KMS-11 (cell line): Measurements from ENCODE around the gene MYL12B.

Experiments
- H2AFZ ChIP-seq: fragments of 200-600 bp; sonication (generic); 2 replicates; pipeline ENCODE4 v1.6.1; 2016; ENCODE audit warnings: antibody characterized with exemption, mixed run types, low read depth
- H3K27ac ChIP-seq: fragments of 200-600 bp; sonication (generic); 2 replicates; pipeline ENCODE4 v1.6.1; 2016; ENCODE audit warnings: mild to moderate bottlenecking, mixed run types
- H3K27me3 ChIP-seq: fragments of 200-600 bp; sonication (generic); 2 replicates; pipeline ENCODE4 v1.6.1; 2017; ENCODE audit warnings: mild to moderate bottlenecking, low read depth, mixed run types, moderate library complexity; ENCODE audit not compliant: insufficient read depth
- H3K36me3 ChIP-seq: fragments of 200-600 bp; sonication (generic); 2 replicates; pipeline ENCODE4 v1.6.1; 2017; ENCODE audit warnings: mild to moderate bottlenecking, mixed run types; ENCODE audit not compliant: insufficient read depth
- H3K4me1 ChIP-seq: fragments of 200-600 bp; sonication (generic); 2 replicates; pipeline ENCODE4 v1.6.1; 2016; ENCODE audit warnings: mild to moderate bottlenecking, low read depth, mixed run types; ENCODE audit not compliant: poor library complexity, severe bottlenecking
- H3K4me2 ChIP-seq: fragments of 200-600 bp; sonication (generic); 2 replicates; pipeline ENCODE4 v1.7.0; 2016; ENCODE audit warnings: mild to moderate bottlenecking, mixed run types
- H3K4me3 ChIP-seq: fragments of 200-600 bp; sonication (generic); IDR thresholded peaks from 2 replicates; pipeline ENCODE4 v1.6.1; 2017; ENCODE audit warnings: low read depth, low read length, mixed read lengths; ENCODE audit not compliant: insufficient read depth
- H3K79me2 ChIP-seq: fragments of 200-600 bp; sonication (generic); 2 replicates; pipeline ENCODE4 v1.6.1; 2016; ENCODE audit warnings: low read depth, mixed run types; ENCODE audit not compliant: insufficient read depth
- H3K9ac ChIP-seq: fragments of 200-600 bp; sonication (generic); 2 replicates; pipeline ENCODE4 v1.6.1; 2016; ENCODE audit warnings: mild to moderate bottlenecking, mixed run types
- H4K20me1 ChIP-seq: fragments of 200-600 bp; sonication (generic); 2 replicates; pipeline ENCODE4 v1.6.1; 2016; ENCODE audit warnings: mild to moderate bottlenecking, mixed run types; ENCODE audit not compliant: insufficient read depth
- CTCF ChIP-seq: fragments of 200-600 bp; sonication (generic); conservative IDR thresholded peaks from 2 replicates; pipeline ENCODE4 v1.6.1; 2017; ENCODE audit warnings: low read depth, mild to moderate bottlenecking, antibody characterized with exemption, low read length, moderate library complexity, mixed read lengths

Gene MYL12B

GRCh38 chr18:3293196-3293951 is 31.4 kb downstream of the MYL12B start:
- TF ChIP-seq CTCF: no peak
- Histone ChIP-seq H3K4me3 (no peak overlapping the region), H3K36me3 (no peaks in the 10 kb centered on the region), H3K4me2 (no peak overlapping the region), H2AFZ (no peak overlapping the region), H3K9ac (no peak overlapping the region), H3K79me2 (0 out of 2 replicates have a peak, but pooled peaks cover 4% of the 10 kb centered on the region), H3K27ac (no peak overlapping the region), H4K20me1 (no peaks in the 10 kb centered on the region), H3K27me3 (no peaks in the 10 kb centered on the region), H3K4me1 (peaks cover 10% of the 10 kb centered on the region)

- Histone ChIP-seq H3K79me2 (0 out of 2 replicates have a peak, but pooled peaks cover 4% of the 10 kb centered on the region), H3K9ac (no peak overlapping the region), H3K27me3 (no peaks in the 10 kb centered on the region), H3K36me3 (no peaks in the 10 kb centered on the region), H3K4me3 (no peak overlapping the region), H3K4me1 (peaks cover 10% of the 10 kb centered on the region), H4K20me1 (no peaks in the 10 kb centered on the region), H2AFZ (no peak overlapping the region), H3K27ac (no peak overlapping the region), H3K4me2 (no peak overlapping the region)
- no peak for TF ChIP-seq CTCF
Measured at GRCh38 chr18:3294435-3295080, 32.6 kb downstream of the MYL12B start.

- Histone ChIP-seq H3K4me3 (no peak overlapping the region), H2AFZ (peak overlapping the region; percentile 92), H3K79me2 (0 out of 2 replicates have a peak, but pooled peaks cover 4% of the 10 kb centered on the region), H3K9ac (peak overlapping the region; percentile 89), H3K4me1 (peaks cover 10% of the 10 kb centered on the region), H3K27me3 (no peaks in the 10 kb centered on the region), H4K20me1 (no peaks in the 10 kb centered on the region), H3K4me2 (peak overlapping the region; percentile 92), H3K27ac (peak overlapping the region; percentile 70), H3K36me3 (no peaks in the 10 kb centered on the region)
- TF ChIP-seq CTCF: peak; percentile 79
Measured at GRCh38 chr18:3297025-3297984, 35.4 kb downstream of the MYL12B start.

- no peak overlapping the region for H3K27ac ChIP-seq
- H3K27me3 ChIP-seq: no peaks in the 10 kb centered on the region
- H3K4me3 ChIP-seq: no peak overlapping the region
- no peak for TF ChIP-seq CTCF
- no peak overlapping the region for H3K4me2 ChIP-seq
- H3K9ac ChIP-seq: no peak overlapping the region
- H3K36me3 ChIP-seq: no peaks in the 10 kb centered on the region
- H3K4me1 ChIP-seq: no peaks in the 10 kb centered on the region
- H3K79me2 ChIP-seq: no peaks in the 10 kb centered on the region
- H2AFZ ChIP-seq: no peak overlapping the region
- H4K20me1 ChIP-seq: no peaks in the 10 kb centered on the region
Measured at GRCh38 chr18:3304832-3305231, 42.9 kb downstream of the MYL12B start.
